KMS-11 (cell line): ENCODE results near the gene GMPPB.

Experiments used
- H2AFZ ChIP-seq: fragments of 200-600 bp; sonication (generic); 2 replicates; pipeline ENCODE4 v1.6.1; 2016; ENCODE audit warnings: antibody characterized with exemption, mixed run types, low read depth
- H3K27ac ChIP-seq: fragments of 200-600 bp; sonication (generic); 2 replicates; pipeline ENCODE4 v1.6.1; 2016; ENCODE audit warnings: mild to moderate bottlenecking, mixed run types
- H3K27me3 ChIP-seq: fragments of 200-600 bp; sonication (generic); 2 replicates; pipeline ENCODE4 v1.6.1; 2017; ENCODE audit warnings: mild to moderate bottlenecking, low read depth, mixed run types, moderate library complexity; ENCODE audit not compliant: insufficient read depth
- H3K36me3 ChIP-seq: fragments of 200-600 bp; sonication (generic); 2 replicates; pipeline ENCODE4 v1.6.1; 2017; ENCODE audit warnings: mild to moderate bottlenecking, mixed run types; ENCODE audit not compliant: insufficient read depth
- H3K4me1 ChIP-seq: fragments of 200-600 bp; sonication (generic); 2 replicates; pipeline ENCODE4 v1.6.1; 2016; ENCODE audit warnings: mild to moderate bottlenecking, low read depth, mixed run types; ENCODE audit not compliant: poor library complexity, severe bottlenecking
- H3K4me2 ChIP-seq: fragments of 200-600 bp; sonication (generic); 2 replicates; pipeline ENCODE4 v1.7.0; 2016; ENCODE audit warnings: mild to moderate bottlenecking, mixed run types
- H3K4me3 ChIP-seq: fragments of 200-600 bp; sonication (generic); IDR thresholded peaks from 2 replicates; pipeline ENCODE4 v1.6.1; 2017; ENCODE audit warnings: low read depth, low read length, mixed read lengths; ENCODE audit not compliant: insufficient read depth
- H3K79me2 ChIP-seq: fragments of 200-600 bp; sonication (generic); 2 replicates; pipeline ENCODE4 v1.6.1; 2016; ENCODE audit warnings: low read depth, mixed run types; ENCODE audit not compliant: insufficient read depth
- H3K9ac ChIP-seq: fragments of 200-600 bp; sonication (generic); 2 replicates; pipeline ENCODE4 v1.6.1; 2016; ENCODE audit warnings: mild to moderate bottlenecking, mixed run types
- H4K20me1 ChIP-seq: fragments of 200-600 bp; sonication (generic); 2 replicates; pipeline ENCODE4 v1.6.1; 2016; ENCODE audit warnings: mild to moderate bottlenecking, mixed run types; ENCODE audit not compliant: insufficient read depth
- CTCF ChIP-seq: fragments of 200-600 bp; sonication (generic); conservative IDR thresholded peaks from 2 replicates; pipeline ENCODE4 v1.6.1; 2017; ENCODE audit warnings: low read depth, mild to moderate bottlenecking, antibody characterized with exemption, low read length, moderate library complexity, mixed read lengths

GMPPB gene

GRCh38 chr3:49723628-49724551, at the start of gene GMPPB:
Gene GMPPB (minus strand): TSS chr3:49723951. CDS start chr3:49723726, 225 bp downstream.
- Histone ChIP-seq H4K20me1 (no peaks in the 10 kb centered on the region), H2AFZ (peak within 1 kb of the TSS; percentile 41; the same call in 1 of the 2 replicates), H3K4me1 (peaks cover 14% of the 10 kb centered on the region)

GRCh38 chr3:49772703-49773102, 49.0 kb upstream of the GMPPB start:
- no peak overlapping the region for H3K27ac ChIP-seq
- H3K4me2 ChIP-seq: no peak overlapping the region

More at GRCh38 chr3:49723628-49724551, at the start of gene GMPPB:
- TF ChIP-seq CTCF: no peak
- Histone ChIP-seq H3K4me2 (peak within 1 kb of the TSS; percentile 91), H3K4me3 (no peak within 1 kb of the TSS), H3K9ac (peak within 1 kb of the TSS; percentile 91), H3K27ac (peak within 1 kb of the TSS; percentile 93), H3K79me2 (peaks cover 9% of the 10 kb centered on the region; the same call in 1 of the 2 replicates), H3K27me3 (no peaks in the 10 kb centered on the region), H3K36me3 (no peaks in the 10 kb centered on the region)

GRCh38 chr3:49771340-49771938, 47.7 kb upstream of the GMPPB start:
- peaks cover 7% of the 10 kb centered on the region for H3K4me1 ChIP-seq
- H2AFZ ChIP-seq: no peak overlapping the region
- no peak for TF ChIP-seq CTCF
- H3K36me3 ChIP-seq: no peaks in the 10 kb centered on the region
- no peak overlapping the region for H3K4me3 ChIP-seq
- no peak overlapping the region for H3K27ac ChIP-seq
- no peaks in the 10 kb centered on the region for H4K20me1 ChIP-seq
- no peak overlapping the region for H3K4me2 ChIP-seq
- H3K27me3 ChIP-seq: no peaks in the 10 kb centered on the region
- H3K79me2 ChIP-seq: peaks cover 45% of the 10 kb centered on the region
- H3K9ac ChIP-seq: no peak overlapping the region

More at GRCh38 chr3:49772703-49773102, 49.0 kb upstream of the GMPPB start:
- H3K4me3 ChIP-seq: no peak overlapping the region
- H2AFZ ChIP-seq: no peak overlapping the region
- no peak for TF ChIP-seq CTCF
- H3K4me1 ChIP-seq: peaks cover 7% of the 10 kb centered on the region
- H3K27me3 ChIP-seq: no peaks in the 10 kb centered on the region
- no peaks in the 10 kb centered on the region for H4K20me1 ChIP-seq
- H3K36me3 ChIP-seq: no peaks in the 10 kb centered on the region
- H3K79me2 ChIP-seq: peaks cover 44% of the 10 kb centered on the region
- H3K9ac ChIP-seq: no peak overlapping the region

GRCh38 chr3:49769926-49770325, 46.2 kb upstream of the GMPPB start:
- no peak for TF ChIP-seq CTCF
- H4K20me1 ChIP-seq: no peaks in the 10 kb centered on the region

More at GRCh38 chr3:49769926-49770325, 46.2 kb upstream of the GMPPB start:
- Histone ChIP-seq H3K4me3 (no peak overlapping the region), H2AFZ (no peak overlapping the region), H3K4me1 (peaks cover 7% of the 10 kb centered on the region), H3K79me2 (peaks cover 55% of the 10 kb centered on the region), H3K36me3 (no peaks in the 10 kb centered on the region), H3K27me3 (no peaks in the 10 kb centered on the region), H3K4me2 (no peak overlapping the region), H3K27ac (no peak overlapping the region), H3K9ac (no peak overlapping the region)
